ENCODE results near the gene MED20.
"Not testable (repeated sequence)": the region's sequence is repeated elsewhere in the genome, so short reads cannot be mapped to it uniquely, and the experiment has no call there.

The MED20 gene

DNA sequence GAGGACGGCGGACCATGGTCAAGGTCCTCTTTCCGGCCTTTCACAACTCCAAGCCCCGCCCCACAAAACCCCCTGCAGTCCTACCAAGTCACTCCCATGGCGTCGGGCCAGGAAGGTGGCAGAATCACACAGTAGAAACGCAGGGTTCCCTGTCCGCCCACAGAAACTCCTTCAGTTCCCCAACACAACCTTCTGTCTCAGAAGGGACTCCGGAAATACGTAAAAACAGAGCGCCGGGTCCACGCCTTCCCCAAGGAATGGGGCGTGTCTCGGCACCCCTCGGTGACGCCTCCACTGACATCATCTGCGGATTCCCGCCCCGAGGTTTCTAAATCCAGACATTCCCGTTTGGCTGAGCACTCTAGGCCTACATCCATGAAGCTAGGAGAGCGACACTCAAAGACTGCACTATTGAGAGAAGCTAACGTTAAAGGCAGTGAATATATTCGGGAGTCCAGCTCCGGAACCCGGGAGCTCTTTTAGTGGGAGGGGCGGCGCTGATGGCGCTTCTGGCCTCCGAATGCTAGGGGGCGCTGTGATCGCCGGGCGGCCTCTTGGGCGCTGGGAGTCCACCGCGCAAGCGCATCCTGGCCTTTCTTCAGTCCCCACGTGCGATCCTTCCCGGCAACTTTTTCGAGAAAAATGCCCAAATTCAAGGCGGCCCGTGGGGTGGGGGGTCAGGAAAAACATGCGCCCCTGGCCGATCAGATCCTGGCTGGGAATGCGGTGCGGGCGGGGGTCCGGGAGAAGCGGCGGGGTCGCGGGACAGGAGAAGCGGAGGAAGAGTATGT is at the start of gene MED20, which contains the start of gene BYSL:
TSS of gene MED20 (minus strand) at position 219 of the 791 bp plus-strand sequence. CDS start at position 98, 121 bp downstream.
TSS of gene BYSL (plus strand) at position 579 of the 791 bp plus-strand sequence. CDS start at position 643, 64 bp downstream.
- peak; percentile 97 for DNase-seq

DNA sequence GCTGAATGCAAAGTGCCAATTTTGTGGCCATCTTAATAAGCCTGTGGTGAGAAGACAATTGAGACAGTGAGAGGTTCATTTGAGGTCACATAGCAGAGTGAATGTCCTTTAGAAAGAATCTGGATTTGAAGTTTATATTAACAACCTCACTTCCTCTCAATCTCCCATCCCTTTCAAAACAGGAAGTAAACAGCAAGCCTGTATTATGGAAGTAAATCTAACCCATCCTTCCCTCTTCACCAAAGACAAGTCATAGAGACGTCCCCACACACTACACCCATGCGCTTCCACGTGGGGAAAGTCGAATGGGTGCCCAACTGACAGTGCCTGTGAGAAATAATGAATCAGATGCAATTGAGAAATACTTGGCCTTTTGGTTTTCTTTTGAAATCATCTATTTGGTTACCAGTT is 49.5 kb upstream of the MED20 start:
- DNase-seq: no peak

DNA sequence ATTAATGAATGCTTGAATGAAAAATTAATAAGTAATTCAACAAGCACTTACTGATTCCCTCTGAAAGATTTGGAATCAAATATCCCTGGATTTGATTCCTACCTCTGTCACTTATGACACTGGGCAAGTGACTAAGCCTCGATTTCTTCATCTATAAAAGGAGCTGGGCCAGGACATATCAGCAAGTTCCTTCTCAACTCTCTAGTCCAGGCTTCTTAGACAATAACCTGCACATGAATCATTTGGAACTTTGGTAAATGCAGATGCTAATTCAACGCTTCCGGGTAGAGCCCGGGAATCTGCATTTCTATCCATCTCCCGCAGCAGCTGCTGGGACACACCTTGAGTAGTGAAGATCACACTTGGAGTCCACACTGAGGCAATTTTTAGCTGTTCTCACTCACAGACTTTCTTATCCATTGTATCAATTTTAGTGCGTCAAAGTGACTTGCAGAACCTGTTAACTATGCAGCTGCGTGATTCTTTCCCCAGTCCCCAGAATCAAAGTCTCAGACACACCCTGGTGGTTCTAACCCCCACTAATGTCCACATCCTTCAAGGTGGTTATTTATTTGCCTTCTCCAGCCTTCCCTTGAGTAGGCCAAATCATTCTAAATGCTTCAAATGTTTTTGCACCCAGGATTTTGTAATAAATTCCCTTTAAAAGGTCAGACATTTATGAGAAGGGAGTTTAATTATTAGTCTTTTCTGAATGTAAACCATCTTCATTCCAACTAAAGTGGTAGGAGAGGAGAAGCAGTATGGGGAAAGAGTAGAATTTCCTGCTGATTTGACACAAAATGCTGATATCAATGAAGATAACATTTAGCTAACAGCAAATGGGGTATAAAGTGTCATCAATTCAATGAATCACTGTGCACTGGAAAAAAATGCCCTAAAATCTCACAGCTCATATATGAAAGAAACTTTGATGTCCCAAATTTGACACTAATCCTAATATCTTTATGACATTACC is 46.7 kb upstream of the MED20 start:
- DNase-seq: no peak

DNA sequence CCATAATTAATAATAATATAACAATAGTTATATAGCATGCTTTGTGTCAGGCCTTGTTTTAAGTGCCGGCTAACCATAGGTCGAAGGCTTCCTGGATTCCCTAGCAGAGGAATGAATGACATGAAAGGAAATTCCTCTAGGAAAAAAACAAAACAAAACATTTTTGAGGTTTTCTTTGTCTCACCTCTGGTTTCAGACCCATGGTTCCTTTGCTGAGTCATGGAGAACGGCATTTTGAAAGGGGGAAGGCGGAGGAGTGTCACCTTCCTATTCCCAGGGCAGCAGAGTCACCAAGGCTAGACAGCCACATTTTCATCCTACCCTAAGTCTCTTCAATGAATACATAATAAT is 46.0 kb upstream of the MED20 start:
- DNase-seq: no peak

DNA sequence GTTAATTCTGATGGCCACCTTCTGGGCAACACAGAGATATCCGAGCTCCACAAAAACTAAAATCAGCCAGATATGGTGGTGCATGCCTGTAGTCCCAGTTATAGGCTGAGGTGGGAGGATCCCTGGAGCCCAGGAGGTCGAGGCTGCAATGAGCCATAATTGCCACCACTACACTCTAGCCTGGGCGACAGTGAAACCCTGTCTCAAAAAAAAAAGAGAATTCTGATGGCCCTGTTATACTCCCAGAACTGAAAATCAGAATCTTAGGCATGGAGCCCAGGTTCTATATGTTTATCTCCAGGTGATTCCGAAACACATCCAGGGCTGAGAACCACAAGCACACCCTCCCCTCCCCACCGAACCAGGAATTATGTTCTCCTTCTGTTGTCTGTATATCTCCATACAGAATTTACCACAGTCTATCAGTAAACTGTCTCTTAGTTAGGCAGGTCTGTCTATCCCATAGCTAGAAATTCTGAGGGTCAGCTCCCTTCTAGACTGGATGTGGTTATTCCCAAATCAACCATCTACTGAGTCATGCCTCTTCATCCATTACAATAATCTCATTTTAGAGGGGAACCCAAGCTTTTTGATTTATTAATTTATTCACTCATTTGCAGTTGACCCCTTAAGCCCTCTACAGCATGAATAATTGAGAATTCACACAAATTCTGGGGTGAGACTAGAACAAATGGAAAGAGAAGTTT is 45.4 kb upstream of the MED20 start:
- DNase-seq: no peak

DNA sequence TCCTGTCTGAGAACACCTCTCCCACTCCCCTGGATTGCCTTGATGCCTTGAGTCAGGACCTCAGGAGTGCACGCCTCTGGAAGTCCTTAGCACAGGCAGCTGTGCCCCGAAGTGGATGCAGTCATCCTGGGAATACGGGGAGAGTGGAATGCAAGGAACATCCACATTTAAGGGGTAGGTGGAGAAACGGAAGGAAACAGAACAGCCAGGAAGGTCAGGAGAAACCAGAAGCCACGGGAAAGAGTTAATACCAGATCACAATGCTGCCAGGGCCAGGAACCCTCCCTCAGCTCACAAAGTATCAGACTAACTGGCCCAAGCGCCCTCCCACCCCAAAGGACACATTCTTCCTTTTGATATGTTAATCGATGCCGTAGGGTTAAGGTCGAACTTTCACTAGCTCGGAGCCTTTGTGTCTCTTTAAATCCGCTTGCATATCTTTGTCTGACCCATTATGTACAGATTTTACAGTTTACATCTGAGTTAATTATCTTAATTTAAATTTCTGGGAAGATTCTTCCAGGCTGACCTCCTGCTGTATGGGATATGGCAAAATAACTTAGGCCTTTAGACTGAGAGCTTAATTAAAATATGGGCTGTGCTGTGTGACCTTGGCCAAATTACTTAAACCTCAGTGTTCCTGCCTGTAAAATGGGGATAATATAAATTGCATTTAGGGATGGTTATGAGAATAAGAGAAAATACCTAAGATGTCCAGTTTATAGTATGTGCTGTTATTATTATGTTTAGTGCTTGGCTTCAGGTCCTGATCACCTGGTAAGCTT is 44.7 kb upstream of the MED20 start:
- DNase-seq: no peak

DNA sequence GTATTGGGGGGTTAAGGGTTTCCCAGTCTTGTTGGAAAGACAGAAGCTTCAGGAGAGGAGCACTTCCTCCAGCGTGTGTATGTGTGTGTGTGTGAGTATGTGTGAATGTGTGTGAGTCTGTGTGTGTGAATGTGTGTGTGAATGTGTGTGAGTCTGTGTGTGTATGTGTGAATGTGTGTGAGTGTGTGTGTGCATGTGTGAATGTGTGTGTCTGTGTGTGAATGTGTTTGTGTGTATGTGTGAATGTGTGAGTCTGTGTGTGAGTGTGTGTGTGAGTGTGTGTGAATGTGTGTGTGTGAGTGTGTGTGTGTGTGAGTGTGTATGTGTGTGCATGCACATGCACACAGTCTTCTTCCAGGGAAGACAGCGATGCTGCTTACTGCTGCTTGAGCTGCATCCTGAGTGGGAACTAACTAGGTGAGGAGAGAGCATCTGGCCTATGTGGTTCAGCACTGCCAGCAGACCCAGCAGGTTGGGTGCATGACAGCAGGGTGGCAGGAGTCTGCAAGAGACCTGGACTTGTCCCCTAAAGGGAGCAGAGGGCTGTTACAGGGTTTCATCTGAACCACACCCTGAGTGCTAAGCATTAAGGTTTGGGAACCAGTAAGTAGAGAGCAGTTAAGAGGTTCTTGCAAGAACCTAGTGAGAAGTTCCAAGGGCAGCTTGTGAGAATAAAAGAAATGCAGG is 43.4 kb upstream of the MED20 start:
- no peak for DNase-seq

DNA sequence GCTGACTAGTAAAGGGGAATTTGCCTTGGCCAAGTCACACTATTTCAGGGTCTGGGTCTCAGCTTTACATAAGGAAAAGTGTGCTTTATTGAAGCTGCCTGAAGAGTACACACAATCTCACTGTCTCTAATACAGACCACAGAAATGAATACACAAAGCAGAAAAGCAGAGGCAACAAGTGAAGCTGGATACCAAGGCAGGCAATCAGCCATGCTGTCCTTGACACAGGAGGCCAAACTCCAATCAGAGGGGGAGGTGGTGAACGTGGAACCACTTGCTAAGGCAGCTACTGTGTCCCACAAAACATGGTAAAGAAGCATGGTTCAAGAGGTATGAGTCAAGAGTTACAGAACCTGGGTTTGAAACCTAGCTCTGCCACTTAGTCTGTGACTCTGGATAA is 42.4 kb upstream of the MED20 start:
- DNase-seq: no peak

GRCh38 chr6:41960028-41960427 is 39.1 kb upstream of the MED20 start:
- no peak for DNase-seq

DNA sequence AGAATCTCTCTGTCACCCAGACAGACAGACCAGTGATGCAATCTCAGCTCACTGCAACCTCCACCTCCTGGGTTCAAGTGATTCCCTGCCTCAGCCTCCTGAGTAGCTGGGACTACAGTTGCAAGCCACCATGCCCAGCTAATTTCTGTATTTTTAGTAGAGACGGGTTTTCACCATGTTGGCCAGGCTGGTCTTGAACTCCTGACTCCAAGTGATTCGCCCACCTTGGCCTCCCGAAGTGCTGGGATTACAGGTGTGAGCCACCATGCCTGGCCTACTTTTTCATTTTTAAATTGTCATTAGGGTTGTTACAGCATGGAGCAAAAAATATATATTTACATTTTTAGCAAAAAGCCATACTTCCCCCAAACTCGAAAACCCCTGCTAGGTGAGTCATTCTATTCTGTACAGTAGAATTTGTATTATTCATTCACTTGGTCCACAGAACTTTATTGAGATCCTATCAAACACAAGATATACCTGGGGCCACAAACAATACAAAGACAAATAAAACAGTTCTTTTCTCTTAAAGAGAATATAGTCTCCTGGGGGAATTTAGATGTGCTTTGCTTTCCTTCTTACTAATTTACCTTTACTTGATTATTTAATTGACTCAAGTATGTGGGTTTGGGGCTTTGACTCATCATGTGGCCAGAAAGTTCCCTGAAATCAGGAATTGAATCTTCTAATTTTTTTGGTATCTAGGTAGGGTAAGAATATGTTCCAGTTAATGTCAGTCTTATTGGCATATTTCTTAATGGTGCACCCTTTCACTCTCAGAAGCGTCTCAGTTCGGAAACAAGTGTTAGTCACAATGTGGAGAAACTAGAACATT is 37.3 kb upstream of the MED20 start:
- DNase-seq: no peak

DNA sequence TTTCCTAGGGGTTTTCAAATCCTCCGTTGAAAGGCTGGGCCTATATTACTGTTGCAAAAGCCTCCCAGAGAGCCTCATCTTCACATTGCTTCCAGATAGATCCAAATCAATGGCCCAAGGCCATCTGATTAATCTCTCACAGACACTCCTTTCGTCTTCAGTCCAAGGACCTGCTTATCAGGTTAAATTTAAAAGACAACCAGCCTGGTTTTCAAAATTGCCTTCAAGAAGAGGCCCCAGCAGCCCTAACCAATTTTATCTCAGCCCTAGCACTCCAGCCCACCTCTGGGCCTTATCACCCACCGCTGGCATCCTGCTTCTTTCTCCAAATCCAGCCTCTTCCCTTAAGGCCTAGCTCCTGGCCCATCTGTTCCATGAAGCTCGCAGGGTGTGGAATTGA is 36.2 kb upstream of the MED20 start:
- DNase-seq: no peak

DNA sequence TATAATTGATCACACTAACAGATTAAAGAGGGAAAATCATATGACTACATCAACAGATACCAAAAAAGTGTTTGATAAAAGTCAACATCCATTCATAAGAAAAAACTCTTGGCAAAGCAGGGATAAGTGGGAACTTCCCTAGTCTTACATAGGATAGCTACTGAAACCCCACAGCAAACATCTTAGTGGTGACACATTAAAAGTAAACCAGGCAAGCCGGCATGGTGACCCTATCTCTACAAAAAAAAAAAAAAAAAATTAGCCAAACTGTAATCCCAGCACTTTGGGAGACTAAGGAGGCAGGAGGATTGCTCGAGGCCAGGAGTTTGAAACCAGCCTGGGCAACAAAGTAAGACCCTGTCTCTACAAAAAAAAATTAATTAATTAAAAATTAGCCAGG is 34.5 kb upstream of the MED20 start:
- no peak for DNase-seq

DNA sequence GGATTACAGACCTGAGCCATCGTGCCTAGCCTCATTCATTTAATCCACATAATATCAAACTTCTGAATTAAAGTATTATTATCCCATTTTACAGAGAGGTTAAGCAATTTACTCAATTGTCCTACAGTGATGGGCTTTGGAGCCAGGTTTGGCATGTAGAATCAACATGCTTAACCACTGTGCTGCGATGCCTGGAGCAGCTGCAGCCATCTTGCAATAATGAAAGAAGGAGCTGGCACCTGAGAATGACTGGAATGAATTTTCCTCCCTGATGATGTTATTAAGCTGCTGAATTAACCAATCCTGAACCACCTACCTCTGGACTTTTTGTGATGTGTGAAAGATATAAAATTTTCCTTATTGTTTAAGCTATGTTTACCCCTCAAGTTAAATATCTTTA is 33.7 kb upstream of the MED20 start:
- DNase-seq: no peak

DNA sequence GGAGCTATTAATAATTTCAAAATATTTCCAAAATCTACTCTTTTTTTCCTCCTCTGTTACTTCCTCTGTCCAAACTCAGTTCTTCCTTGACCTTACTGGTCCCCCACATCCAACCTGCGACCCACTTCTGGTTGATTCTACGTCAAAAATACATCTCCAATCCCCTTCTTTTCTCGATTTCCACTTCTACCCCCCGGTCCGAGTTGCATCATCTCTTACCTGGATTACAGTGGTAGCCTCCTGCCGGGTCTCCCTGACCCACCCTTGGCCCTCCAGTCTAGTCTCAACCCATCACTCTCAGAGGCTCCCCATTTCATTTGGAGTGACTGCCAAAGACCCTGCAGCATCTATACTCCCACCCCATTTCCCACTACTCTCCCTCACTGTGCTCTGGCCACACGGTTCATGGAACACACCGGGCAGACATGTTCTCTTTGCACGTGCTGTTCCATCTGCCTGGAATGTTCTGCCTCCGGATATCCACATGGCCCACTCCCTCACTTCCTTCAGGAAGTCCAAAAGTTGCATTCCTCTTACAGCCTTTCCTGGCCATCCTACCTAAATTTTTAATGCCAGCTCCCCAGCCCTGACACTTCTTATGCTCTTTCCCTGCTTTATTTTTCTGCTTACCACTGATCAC is 26.8 kb upstream of the MED20 start:
- DNase-seq: no peak

DNA sequence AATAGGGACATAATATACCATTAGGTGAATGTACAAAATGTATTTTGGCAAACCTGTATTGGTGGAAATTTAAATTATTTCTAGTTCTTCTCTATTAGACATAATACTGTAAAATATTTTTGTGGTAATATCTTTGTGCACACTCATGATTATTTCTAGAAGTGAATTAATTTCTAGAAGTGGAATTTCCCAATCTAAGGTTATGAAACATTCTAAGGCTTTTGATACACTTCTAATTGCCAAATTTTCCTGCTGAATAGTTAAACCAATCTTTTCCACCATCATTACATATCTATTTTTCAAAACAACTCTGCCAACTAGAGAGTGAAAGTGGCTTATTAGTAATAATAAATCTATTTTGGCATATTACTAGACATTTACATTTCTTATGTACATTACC is 22.5 kb upstream of the MED20 start:
- no peak for DNase-seq

DNA sequence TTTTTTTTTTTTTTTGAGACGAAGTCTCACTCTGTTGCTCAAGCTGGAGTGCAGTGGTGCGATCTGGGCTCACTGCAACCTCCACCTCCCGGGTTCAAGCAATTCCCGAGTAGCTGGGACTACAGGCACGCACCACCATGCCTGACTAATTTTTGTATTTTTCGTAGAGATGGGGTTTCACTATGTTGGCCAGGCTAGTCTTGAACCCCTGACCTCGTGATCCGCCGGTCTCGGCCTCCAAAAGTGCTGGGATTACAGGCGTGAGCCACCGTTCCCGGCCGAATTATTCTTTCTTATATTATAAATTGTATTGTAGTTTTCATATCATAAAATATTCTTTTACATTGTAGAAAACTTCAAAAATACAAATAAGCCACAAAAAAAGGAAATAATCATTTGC is 21.9 kb upstream of the MED20 start:
- DNase-seq: not testable (repeated sequence)

DNA sequence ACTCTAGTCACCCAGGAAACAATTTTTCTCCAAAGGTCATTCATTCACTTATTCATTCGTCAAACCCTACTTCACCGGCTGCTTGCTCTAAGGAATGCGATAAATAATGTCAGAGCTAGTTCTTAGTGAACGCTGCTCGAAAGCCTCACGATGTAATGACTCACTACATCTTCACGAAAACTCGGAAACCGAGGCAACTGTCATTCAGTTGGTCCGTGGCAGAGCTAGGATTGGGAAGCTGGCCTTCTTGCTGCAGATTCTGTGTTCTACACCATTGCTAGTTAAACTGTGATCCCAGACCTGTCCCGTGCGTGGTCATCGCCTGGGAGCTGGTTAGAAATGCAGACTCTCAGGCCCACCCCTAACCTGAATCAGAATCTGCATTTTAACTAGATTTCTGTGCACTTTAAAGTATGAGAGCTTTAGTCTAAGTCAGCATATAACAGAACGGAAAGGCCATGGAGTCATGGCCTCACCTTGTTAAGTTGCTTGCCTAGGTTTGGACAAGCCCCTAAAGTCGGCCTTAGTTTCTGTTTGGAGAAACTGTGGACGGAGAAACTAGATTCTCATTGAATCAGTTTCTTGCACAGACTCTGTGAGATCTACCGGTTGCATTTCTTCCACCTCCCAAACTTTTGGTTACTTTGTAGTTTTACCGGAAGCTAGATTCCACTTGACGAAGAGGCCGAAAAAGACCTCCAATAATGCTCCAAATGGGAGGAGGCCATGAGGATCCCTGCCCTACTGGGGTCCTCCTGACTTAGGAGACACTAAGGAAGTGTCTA is 21.3 kb upstream of the MED20 start:
- no peak for DNase-seq

- DNase-seq: peak; percentile 94
Measured at GRCh38 chr6:41941280-41942066, 20.5 kb upstream of the MED20 start, which contains the start of gene CCND3. Gene CCND3, minus strand, starts transcription at chr6:41941808. Its CDS starts 159 bp downstream, at chr6:41941649.

Data from femur (tissue), 1 donor.